SU-DHL-6 (cell line): ENCODE measurements around the gene MYO7B.
A peak's percentile ranks its signal among the peaks of the same experiment; 100 is the strongest.

ENCODE experiments used
- H2AFZ ChIP-seq: fragments of 200-600 bp; sonication (generic); 2 replicates; pipeline ENCODE4 v1.6.1; 2014; ENCODE audit warnings: low read depth, mild to moderate bottlenecking, moderate library complexity, mixed read lengths, antibody characterized with exemption, low read length; ENCODE audit not compliant: severe bottlenecking
- H3F3A ChIP-seq: fragments of 200-600 bp; shearing (Covaris generic); 2 replicates; pipeline ENCODE4 v1.6.0; 2016; ENCODE audit warnings: antibody characterized with exemption, mild to moderate bottlenecking; ENCODE audit not compliant: insufficient read depth
- H3K27ac ChIP-seq: fragments of 200-600 bp; sonication (generic); 2 replicates; pipeline ENCODE4 v1.5.1; 2016; ENCODE audit warnings: low read depth, mild to moderate bottlenecking, low read length, moderate library complexity, mixed read lengths
- H3K27me3 ChIP-seq: fragments of 200-600 bp; sonication (generic), shearing (Covaris generic); 2 replicates; pipeline ENCODE4 v1.6.0; 2014; ENCODE audit warnings: mild to moderate bottlenecking, low read length
- H3K36me3 ChIP-seq: fragments of 200-600 bp; sonication (generic); 2 replicates; pipeline ENCODE4 v1.6.1; 2014; ENCODE audit warnings: mild to moderate bottlenecking, low read length, mixed read lengths
- H3K4me2 ChIP-seq: fragments of 300-600, 200-600 bp; shearing (Covaris generic), sonication (generic); 2 replicates; pipeline ENCODE4 v1.6.0; 2014; ENCODE audit warnings: low read length, low read depth, mild to moderate bottlenecking; ENCODE audit not compliant: poor library complexity, severe bottlenecking
- H3K4me3 ChIP-seq: fragments of 200-600 bp; sonication (generic); 2 replicates; pipeline ENCODE4 v1.5.1; 2014; ENCODE audit warnings: antibody characterized with exemption, low read length, mild to moderate bottlenecking, mixed read lengths; ENCODE audit not compliant: insufficient read depth, poor library complexity, severe bottlenecking
- H3K79me2 ChIP-seq: fragments of 200-600 bp; sonication (generic); 2 replicates; pipeline ENCODE4 v1.6.1; 2014; ENCODE audit warnings: mild to moderate bottlenecking, low read length, moderate library complexity; ENCODE audit not compliant: insufficient read depth
- H3K9ac ChIP-seq: fragments of 200-600 bp; sonication (generic); 2 replicates; pipeline ENCODE4 v1.7.0; 2014; ENCODE audit warnings: mild to moderate bottlenecking, low read length
- H3K9me2 ChIP-seq: fragments of 200-600 bp; sonication (generic); replicated peaks from 2 replicates; pipeline ENCODE4 v1.6.1; 2014; ENCODE audit warnings: low read length; ENCODE audit not compliant: insufficient read depth
- H3K9me3 ChIP-seq: fragments of 200-600 bp; sonication (generic); 2 replicates; pipeline ENCODE4 v1.6.1; 2014; ENCODE audit warnings: low read length, mixed read lengths; ENCODE audit not compliant: insufficient read depth
- H4K20me1 ChIP-seq: fragments of 200-600 bp; sonication (generic); 2 replicates; pipeline ENCODE4 v1.6.1; 2014; ENCODE audit warnings: low read depth, mild to moderate bottlenecking, antibody characterized with exemption, low read length, moderate library complexity, mixed read lengths
- CTCF ChIP-seq: fragments of 200-600 bp; sonication (generic); IDR thresholded peaks from one replicate; pipeline ENCODE4 v1.5.1; 2017; ENCODE audit warnings: antibody characterized with exemption, mild to moderate bottlenecking, low read length, moderate library complexity; ENCODE audit not compliant: insufficient read depth, poor library complexity, severe bottlenecking
- EZH2phosphoT487 ChIP-seq: fragments of 200-600 bp; sonication (generic), shearing (Covaris generic); conservative IDR thresholded peaks from 2 replicates; pipeline ENCODE4 v1.6.1; 2018; ENCODE audit warnings: mild to moderate bottlenecking, antibody characterized with exemption, low read length, moderate library complexity, mixed read lengths

MYO7B gene

GRCh38 chr2:127589841-127590240 is 54.4 kb downstream of the MYO7B start:
- no peaks in the 10 kb centered on the region for H3F3A ChIP-seq
- H3K9ac ChIP-seq, result no peak overlapping the region
- H3K9me3 ChIP-seq, result no peaks in the 10 kb centered on the region
- no peak for TF ChIP-seq CTCF
- no peak for TF ChIP-seq EZH2phosphoT487
- H3K79me2 ChIP-seq, result no peaks in the 10 kb centered on the region
- no peak overlapping the region for H3K4me3 ChIP-seq
- H3K9me2 ChIP-seq, result no peaks in the 10 kb centered on the region
- no peaks in the 10 kb centered on the region for H3K36me3 ChIP-seq
- no peak overlapping the region for H3K27ac ChIP-seq
- H3K4me2 ChIP-seq, result no peak overlapping the region
- H4K20me1 ChIP-seq, result no peaks in the 10 kb centered on the region
- no peak overlapping the region for H2AFZ ChIP-seq
- H3K27me3 ChIP-seq, result no peaks in the 10 kb centered on the region

GRCh38 chr2:127590386-127591190 is 55.1 kb downstream of the MYO7B start:
- Histone ChIP-seq H3K9ac (no peak overlapping the region), H3K9me2 (no peaks in the 10 kb centered on the region), H3K4me2 (no peak overlapping the region), H3F3A (no peaks in the 10 kb centered on the region), H4K20me1 (no peaks in the 10 kb centered on the region), H3K79me2 (no peaks in the 10 kb centered on the region), H3K27me3 (no peaks in the 10 kb centered on the region), H3K9me3 (no peaks in the 10 kb centered on the region), H3K27ac (no peak overlapping the region), H3K4me3 (no peak overlapping the region), H2AFZ (no peak overlapping the region), H3K36me3 (no peaks in the 10 kb centered on the region)
- TF ChIP-seq EZH2phosphoT487 (no peak), CTCF (no peak)

GRCh38 chr2:127591221-127591923 is 55.9 kb downstream of the MYO7B start:
- no peaks in the 10 kb centered on the region for H3K9me2 ChIP-seq
- no peak overlapping the region for H3K4me2 ChIP-seq
- no peaks in the 10 kb centered on the region for H3K9me3 ChIP-seq
- no peaks in the 10 kb centered on the region for H3K36me3 ChIP-seq
- H3K27ac ChIP-seq, result no peak overlapping the region
- no peaks in the 10 kb centered on the region for H3F3A ChIP-seq
- no peak overlapping the region for H3K4me3 ChIP-seq
- no peak overlapping the region for H3K9ac ChIP-seq
- no peaks in the 10 kb centered on the region for H3K27me3 ChIP-seq
- no peak for TF ChIP-seq EZH2phosphoT487
- peak; percentile 79 for TF ChIP-seq CTCF
- no peaks in the 10 kb centered on the region for H3K79me2 ChIP-seq
- no peak overlapping the region for H2AFZ ChIP-seq
- H4K20me1 ChIP-seq, result no peaks in the 10 kb centered on the region
